ENCODE data around the gene WLS.

WLS gene

DNA sequence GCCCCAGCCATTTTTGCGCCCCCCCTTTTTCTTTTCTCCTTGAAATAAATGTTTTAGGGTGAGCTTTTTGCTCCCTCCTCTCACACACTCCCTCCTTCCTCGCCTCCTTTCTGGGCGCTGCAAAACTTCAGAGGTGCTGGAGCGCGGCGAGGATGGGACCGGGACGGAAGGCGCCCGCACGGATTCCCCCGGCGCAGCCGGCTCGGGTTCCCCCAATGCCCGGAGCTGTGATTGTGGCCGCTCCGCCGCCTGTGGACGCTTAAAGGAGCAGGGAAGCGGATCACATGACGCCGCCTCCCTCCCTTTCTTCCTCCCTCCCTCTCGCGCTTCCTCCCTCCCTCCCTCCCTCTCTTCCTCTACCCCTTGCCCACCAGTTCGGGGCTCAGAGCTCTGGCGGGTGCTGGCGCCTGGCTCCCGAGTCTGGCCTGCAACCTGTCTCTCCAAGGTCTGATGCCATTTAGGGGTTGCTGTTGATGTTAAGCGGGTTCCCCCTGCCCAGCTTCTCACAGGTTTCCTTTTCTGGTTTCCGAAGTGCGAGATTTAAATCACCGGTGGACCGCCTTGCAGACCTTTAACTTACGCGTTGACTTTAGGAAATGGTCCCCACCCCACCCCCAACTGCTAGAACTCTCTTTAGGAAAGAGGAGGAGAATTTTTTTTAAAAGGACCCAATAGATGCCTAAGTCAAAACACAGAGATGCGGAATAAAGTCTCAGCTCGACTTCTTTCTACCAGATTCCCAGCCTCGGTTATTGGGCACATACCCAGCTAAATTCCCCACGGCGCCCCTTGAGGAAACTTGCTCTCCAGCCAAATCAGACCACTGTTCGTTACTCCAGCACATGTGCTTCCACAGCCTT lies at the start of gene WLS:
Gene WLS (minus strand): TSS at position 235 of the 860 bp plus-strand sequence. CDS start 224 bp downstream, at position 11.
- TF ChIP-seq, protein P1, sequence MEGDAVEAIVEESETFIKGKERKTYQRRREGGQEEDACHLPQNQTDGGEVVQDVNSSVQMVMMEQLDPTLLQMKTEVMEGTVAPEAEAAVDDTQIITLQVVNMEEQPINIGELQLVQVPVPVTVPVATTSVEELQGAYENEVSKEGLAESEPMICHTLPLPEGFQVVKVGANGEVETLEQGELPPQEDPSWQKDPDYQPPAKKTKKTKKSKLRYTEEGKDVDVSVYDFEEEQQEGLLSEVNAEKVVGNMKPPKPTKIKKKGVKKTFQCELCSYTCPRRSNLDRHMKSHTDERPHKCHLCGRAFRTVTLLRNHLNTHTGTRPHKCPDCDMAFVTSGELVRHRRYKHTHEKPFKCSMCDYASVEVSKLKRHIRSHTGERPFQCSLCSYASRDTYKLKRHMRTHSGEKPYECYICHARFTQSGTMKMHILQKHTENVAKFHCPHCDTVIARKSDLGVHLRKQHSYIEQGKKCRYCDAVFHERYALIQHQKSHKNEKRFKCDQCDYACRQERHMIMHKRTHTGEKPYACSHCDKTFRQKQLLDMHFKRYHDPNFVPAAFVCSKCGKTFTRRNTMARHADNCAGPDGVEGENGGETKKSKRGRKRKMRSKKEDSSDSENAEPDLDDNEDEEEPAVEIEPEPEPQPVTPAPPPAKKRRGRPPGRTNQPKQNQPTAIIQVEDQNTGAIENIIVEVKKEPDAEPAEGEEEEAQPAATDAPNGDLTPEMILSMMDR (IDR thresholded peaks at IDR 0.05; ENCODE audit: insufficient read depth, low read length, missing control alignments) = peak; percentile 9
- ChIA-PET POLR2A (interaction anchor here (0.6 to 2.0 kb wide), 11 partner anchors 8 to 466 kb away, joined by 3 to 12 read pairs (median 4); no protein-coding TSS in a partner anchor), CTCF (interaction anchor here (0.8 to 4.5 kb wide), 18 partner anchors 11 to 210 kb away, joined by 3 to 46 read pairs (median 4); no protein-coding TSS in a partner anchor)
- no peak for DNase-seq (ENCODE audit: low read depth, low spot score)
- peak within 1 kb of the TSS; percentile 81 for H3K4me3 ChIP-seq (ENCODE audit: low read depth, low read length)

DNA sequence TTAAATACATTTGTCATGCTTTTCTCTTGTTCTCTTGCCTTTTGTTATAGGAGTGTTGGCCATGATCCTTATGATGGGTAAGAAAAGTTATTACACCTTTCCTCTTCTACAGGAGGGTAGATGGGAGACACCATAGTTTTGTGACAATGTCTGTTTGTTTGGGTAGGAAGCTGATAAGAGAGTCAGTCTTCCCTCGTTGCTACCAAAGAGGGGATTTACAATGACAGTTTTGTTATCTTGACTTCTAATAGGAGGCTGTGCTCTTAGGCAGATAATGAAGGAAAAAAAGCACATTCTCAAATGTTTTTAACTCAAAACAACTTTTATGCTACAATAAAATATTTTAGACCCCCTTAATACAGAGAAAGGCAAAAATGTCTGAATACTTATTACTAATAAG lies 48.0 kb upstream of the WLS start:
- DNase-seq (ENCODE audit: low read depth, low spot score) = no peak
- ChIA-PET POLR2A (no interaction called here), CTCF (interaction anchor here (1.4 to 1.5 kb wide), 2 partner anchors 63 to 160 kb away, joined by 3 to 4 read pairs; no protein-coding TSS in a partner anchor)
- no peak overlapping the region for H3K4me3 ChIP-seq (ENCODE audit: low read depth, low read length)
- TF ChIP-seq, protein P1 (IDR thresholded peaks at IDR 0.05; ENCODE audit: insufficient read depth, low read length, missing control alignments) = no peak

DNA sequence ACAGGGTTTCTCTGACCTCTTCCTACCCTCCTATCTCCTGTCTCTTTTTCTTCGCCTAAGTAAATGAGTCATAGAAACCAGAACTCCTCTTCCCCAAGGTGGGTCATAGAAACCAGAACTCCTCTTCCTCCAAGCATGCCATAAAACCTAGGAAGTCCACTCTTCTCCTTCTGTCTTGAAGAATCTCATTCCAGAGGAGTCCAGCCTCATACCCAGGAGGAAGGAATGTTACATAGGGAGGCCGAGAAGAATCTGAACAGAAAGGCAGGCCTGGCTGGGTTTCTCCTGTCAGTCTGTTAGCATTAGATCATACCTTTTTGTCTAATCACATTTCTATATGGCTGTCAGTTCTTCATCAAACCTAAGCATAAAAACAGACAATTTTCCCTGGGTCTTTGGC lies 47.5 kb upstream of the WLS start:
- ChIA-PET POLR2A (no interaction called here), CTCF (interaction anchor here (1.4 kb wide), 1 partner anchor 63 kb away, joined by 3 read pairs; no protein-coding TSS in a partner anchor)
- TF ChIP-seq, protein P1 (IDR thresholded peaks at IDR 0.05; ENCODE audit: insufficient read depth, low read length, missing control alignments) = no peak
- no peak for DNase-seq (ENCODE audit: low read depth, low spot score)
- no peak overlapping the region for H3K4me3 ChIP-seq (ENCODE audit: low read depth, low read length)

DNA sequence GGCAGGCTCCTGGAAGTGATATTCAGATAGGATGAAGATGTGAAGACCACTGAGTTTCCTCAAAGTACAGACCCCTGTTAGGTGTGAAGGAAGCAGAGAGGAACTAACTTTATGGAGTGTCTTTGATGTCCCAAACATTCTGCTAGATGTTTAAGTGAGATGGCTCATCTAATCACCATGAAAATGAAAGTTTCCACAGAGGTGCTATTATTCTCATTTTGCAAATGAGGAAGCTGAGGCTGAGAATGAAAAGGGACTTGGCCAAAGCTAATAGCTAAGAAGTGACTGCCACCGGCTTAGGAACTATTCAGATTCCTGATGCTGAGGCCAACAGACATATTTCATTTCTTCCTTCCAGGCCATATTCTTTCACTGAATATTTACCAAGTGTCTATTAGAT lies 45.9 kb upstream of the WLS start:
- TF ChIP-seq, protein P1 (IDR thresholded peaks at IDR 0.05; ENCODE audit: insufficient read depth, low read length, missing control alignments) = no peak
- ChIA-PET POLR2A (no interaction called here), CTCF (no interaction called here)

DNA sequence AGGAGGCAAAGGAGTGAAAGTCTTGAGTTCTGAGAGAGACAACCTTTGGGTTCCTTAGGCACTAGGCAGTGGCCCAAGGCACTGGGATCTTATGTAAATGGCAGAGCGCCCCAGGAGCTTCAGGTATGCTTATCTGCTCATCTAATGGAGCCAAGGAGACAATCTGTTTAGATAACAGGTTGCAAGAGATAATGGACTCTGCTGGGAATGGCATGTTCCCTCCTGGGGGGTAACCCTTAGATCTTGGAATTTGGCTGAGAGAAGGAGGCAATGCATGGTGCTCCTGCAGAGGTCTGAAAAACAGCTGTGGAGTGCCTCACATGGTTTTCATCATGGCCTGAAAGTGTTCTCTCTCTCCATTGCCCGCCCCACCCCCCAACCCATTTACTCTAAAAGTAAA lies 44.1 kb upstream of the WLS start:
- ChIA-PET CTCF (no interaction called here), POLR2A (no interaction called here)

More for the DNA sequence above, 45.9 kb upstream of the WLS start:
- H3K4me3 ChIP-seq (ENCODE audit: low read depth, low read length) = no peak overlapping the region
- no peak for DNase-seq (ENCODE audit: low read depth, low spot score)

DNA sequence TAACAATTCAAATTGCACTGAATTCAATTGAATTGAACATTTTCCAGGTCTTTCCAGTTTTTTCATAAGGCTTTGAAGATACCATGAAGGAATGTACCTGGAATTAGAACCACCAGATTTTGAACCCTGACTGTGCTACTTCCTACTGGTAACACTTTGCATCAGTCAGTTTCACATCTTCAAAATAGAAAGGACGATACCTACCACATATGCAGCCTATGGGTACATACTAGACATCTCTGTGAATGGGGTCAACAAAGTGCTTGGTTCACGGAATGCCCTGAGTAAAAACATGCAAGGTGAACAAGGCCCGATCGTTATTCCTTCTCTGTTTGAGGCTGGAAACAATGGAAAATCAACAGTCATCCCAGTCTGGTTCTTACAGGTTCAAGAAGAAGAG lies 41.2 kb upstream of the WLS start:
- ChIA-PET CTCF (interaction anchor here (2.3 kb wide), 1 partner anchor 153 kb away, joined by 11 read pairs; no protein-coding TSS in a partner anchor), POLR2A (no interaction called here)
- no peak overlapping the region for H3K4me3 ChIP-seq (ENCODE audit: low read depth, low read length)
- no peak for DNase-seq (ENCODE audit: low read depth, low spot score)
- TF ChIP-seq, protein P1 (IDR thresholded peaks at IDR 0.05; ENCODE audit: insufficient read depth, low read length, missing control alignments) = no peak

More for the DNA sequence above, 44.1 kb upstream of the WLS start:
- TF ChIP-seq, protein P1 (IDR thresholded peaks at IDR 0.05; ENCODE audit: insufficient read depth, low read length, missing control alignments) = no peak
- no peak overlapping the region for H3K4me3 ChIP-seq (ENCODE audit: low read depth, low read length)
- DNase-seq (ENCODE audit: low read depth, low spot score) = no peak
